ENCODE data around the gene OR6A2.

- TF ChIP-seq CTCF (conservative IDR thresholded peaks at IDR 0.05; ENCODE audit: low read depth, low read length), result no peak
- no peak for TF ChIP-seq RCOR1 (IDR thresholded peaks at IDR 0.05; ENCODE audit: insufficient replicate concordance, low read length)
- no peak for TF ChIP-seq POLR2A (IDR thresholded peaks at IDR 0.05; ENCODE audit: low read depth, low read length)
- TF ChIP-seq MAFK (IDR thresholded peaks at IDR 0.05; ENCODE audit: low read depth, low read length), result no peak
- TF ChIP-seq NFE2L2 (IDR thresholded peaks at IDR 0.05; ENCODE audit: low read depth, low read length), result no peak
- no peak for TF ChIP-seq MXI1 (IDR thresholded peaks at IDR 0.05; ENCODE audit: borderline replicate concordance, low read depth, low read length)
- no peak for TF ChIP-seq ELK1 (IDR thresholded peaks at IDR 0.05; ENCODE audit: borderline replicate concordance, low read depth, low read length)
- TF ChIP-seq SMC3 (IDR thresholded peaks at IDR 0.05; ENCODE audit: low read depth, low read length), result no peak
- no peak for TF ChIP-seq RAD21 (IDR thresholded peaks at IDR 0.05; ENCODE audit: low read length)
- TF ChIP-seq USF2 (IDR thresholded peaks at IDR 0.05; ENCODE audit: low read depth, low read length), result no peak
- no peak for TF ChIP-seq CEBPB (IDR thresholded peaks at IDR 0.05; ENCODE audit: low read depth, low read length)
- no peak for TF ChIP-seq CHD1 (IDR thresholded peaks at IDR 0.05; ENCODE audit: low read depth, low read length)
These were observed 4.8 kb downstream of the OR6A2 start for GRCh38 chr11:6794639-6795038.

All from IMR-90 (cell line).